Activated B cell treated with CpG ODN at 0.5 μM for 24 hours (primary cell): Measurements from ENCODE around the gene PALD1. TPM values are rescaled to one million over a fixed set of nuclear protein-coding genes. Genes with fewer than 3 reads are reported as not detected.

Experiments used
- ATAC-seq: fragments of 200-7000 bp; cut with Tn5 transposase; one replicate; pipeline ENCODE4 v1.10.0; 2021; ENCODE audit warnings: low read depth, mild to moderate bottlenecking, moderate library complexity
- CTCF ChIA-PET: fragments of 350-600 bp; sonication (Branson Sonifier 250); formaldehyde crosslinking; loops from one replicate; lab custom pipeline; 2021; ENCODE audit warnings: antibody characterized with exemption; lab: Charles Lee
- POLR2A ChIA-PET: fragments of 350-600 bp; sonication (Branson Sonifier 250); formaldehyde crosslinking; loops from one replicate; lab custom pipeline; 2021; ENCODE audit warnings: antibody characterized with exemption; lab: Charles Lee
- DNase-seq: peaks from one replicate; pipeline ENCODE4 v3.0.0; 2022
- H3K27ac Mint-ChIP-seq: one replicate; pipeline ENCODE4 v1.8.0; 2020; ENCODE audit warnings: mixed read lengths
- H3K27me3 Mint-ChIP-seq: one replicate; pipeline ENCODE4 v1.8.0; 2021; ENCODE audit warnings: mixed read lengths
- H3K36me3 Mint-ChIP-seq: one replicate; pipeline ENCODE4 v1.8.0; 2021; ENCODE audit warnings: low read depth, mixed read lengths
- H3K4me1 Mint-ChIP-seq: one replicate; pipeline ENCODE4 v1.8.0; 2021; ENCODE audit warnings: mixed read lengths
- H3K4me3 Mint-ChIP-seq: one replicate; pipeline ENCODE4 v1.8.0; 2020; ENCODE audit warnings: mild to moderate bottlenecking, mixed read lengths
- H3K9me3 Mint-ChIP-seq: one replicate; pipeline ENCODE4 v1.8.0; 2020; ENCODE audit warnings: mixed read lengths
- CTCF ChIP-seq: fragments of 200-600 bp; IDR thresholded peaks from one replicate; pipeline ENCODE4 v1.8.0; 2022; ENCODE audit warnings: antibody characterized with exemption, mild to moderate bottlenecking
- intact Hi-C: fragments of 100-400 bp; cut with micrococcal nuclease; formaldehyde crosslinking; loops from one replicate; pipeline ENCODE4 v1.15.1; 2024
- total RNA-seq: library from RNA; stranded (reverse); gene quantifications from 2 replicates; pipeline ENCODE4 v1.2.3, GENCODE V29; 2022

Gene PALD1
- total RNA-seq, 1 donor from 2014 or later = 3.3 TPM

GRCh38 chr10:70584909-70585544, 106.5 kb downstream of the PALD1 start:
- H3K36me3 Mint-ChIP-seq = no peaks in the 10 kb centered on the region
- TF ChIP-seq CTCF = no peak
- H3K27ac Mint-ChIP-seq = no peak overlapping the region
- peaks cover 2% of the 10 kb centered on the region for H3K27me3 Mint-ChIP-seq
- H3K4me1 Mint-ChIP-seq = peaks cover under 1% of the 10 kb centered on the region
- intact Hi-C loops = no loop called here
- CTCF ChIA-PET = no interaction called here
- POLR2A ChIA-PET = no interaction called here
- no peak overlapping the region for H3K4me3 Mint-ChIP-seq
- DNase-seq (no peak), ATAC-seq (no peak)
- no peaks in the 10 kb centered on the region for H3K9me3 Mint-ChIP-seq

- intact Hi-C loops = no loop called here
- peaks cover 2% of the 10 kb centered on the region for H3K27me3 Mint-ChIP-seq
- H3K9me3 Mint-ChIP-seq = no peaks in the 10 kb centered on the region
- no peaks in the 10 kb centered on the region for H3K36me3 Mint-ChIP-seq
- ChIA-PET POLR2A (no interaction called here), CTCF (no interaction called here)
- no peak overlapping the region for H3K27ac Mint-ChIP-seq
- no peak for ATAC-seq
- TF ChIP-seq CTCF = no peak
- H3K4me3 Mint-ChIP-seq = no peak overlapping the region
- no peak for DNase-seq
- H3K4me1 Mint-ChIP-seq = no peaks in the 10 kb centered on the region
These were observed 107.1 kb downstream of the PALD1 start for GRCh38 chr10:70585578-70586169.

- Mint-ChIP-seq H3K27ac (no peak overlapping the region), H3K9me3 (no peaks in the 10 kb centered on the region), H3K36me3 (no peaks in the 10 kb centered on the region), H3K4me3 (no peak overlapping the region), H3K27me3 (peaks cover 2% of the 10 kb centered on the region), H3K4me1 (no peaks in the 10 kb centered on the region)
- ChIA-PET CTCF (no interaction called here), POLR2A (no interaction called here)
- intact Hi-C loops = no loop called here
- ATAC-seq (no peak), DNase-seq (no peak)
- TF ChIP-seq CTCF = no peak
These were observed 107.9 kb downstream of the PALD1 start for GRCh38 chr10:70586348-70586930.

GRCh38 chr10:70587045-70587658, 108.6 kb downstream of the PALD1 start:
- no peak for TF ChIP-seq CTCF
- H3K9me3 Mint-ChIP-seq = no peaks in the 10 kb centered on the region
- ChIA-PET POLR2A (no interaction called here), CTCF (no interaction called here)
- H3K27ac Mint-ChIP-seq = no peak overlapping the region
- H3K4me3 Mint-ChIP-seq = no peak overlapping the region
- intact Hi-C loops = no loop called here
- DNase-seq = no peak
- peaks cover 2% of the 10 kb centered on the region for H3K27me3 Mint-ChIP-seq
- no peaks in the 10 kb centered on the region for H3K4me1 Mint-ChIP-seq
- no peak for ATAC-seq
- no peaks in the 10 kb centered on the region for H3K36me3 Mint-ChIP-seq

GRCh38 chr10:70588255-70588654, 109.7 kb downstream of the PALD1 start:
- Mint-ChIP-seq H3K4me1 (no peaks in the 10 kb centered on the region), H3K4me3 (no peak overlapping the region), H3K27ac (no peak overlapping the region), H3K9me3 (no peaks in the 10 kb centered on the region), H3K36me3 (no peaks in the 10 kb centered on the region), H3K27me3 (peaks cover 7% of the 10 kb centered on the region)
- intact Hi-C loops = no loop called here
- ATAC-seq (no peak), DNase-seq (no peak)
- TF ChIP-seq CTCF = no peak
- ChIA-PET CTCF (no interaction called here), POLR2A (no interaction called here)
